WTC11 (cell line): ENCODE data around the gene LRSAM1. TPM values are rescaled to one million over a fixed set of nuclear protein-coding genes. Genes with fewer than 3 reads are reported as not detected.

Experiments
- ATAC-seq: fragments of 200-7000 bp; cut with Tn5 transposase; 2 replicates; pipeline ENCODE4 v1.10.0; 2021; ENCODE audit warnings: mild to moderate bottlenecking, moderate library complexity
- CTCF ChIA-PET: fragments of 300-600 bp; sonication (Branson Sonifier 250); formaldehyde crosslinking; loops from one replicate; lab custom pipeline; 2021; ENCODE audit warnings: antibody characterized with exemption; lab: Charles Lee
- POLR2A ChIA-PET: fragments of 350-600 bp; sonication (Branson Sonifier 250); formaldehyde crosslinking; loops from one replicate; lab custom pipeline; 2021; ENCODE audit warnings: antibody characterized with exemption; lab: Charles Lee
- DNase-seq: peaks from one replicate; pipeline ENCODE4 v3.0.0; 2021; ENCODE audit warnings: low spot score
- H3K27ac Mint-ChIP-seq: 2 replicates; pipeline ENCODE4 v1.8.0; 2021; ENCODE audit warnings: mixed read lengths
- H3K27me3 Mint-ChIP-seq: 2 replicates; pipeline ENCODE4 v1.8.0; 2021; ENCODE audit warnings: low read depth, mild to moderate bottlenecking, moderate library complexity, mixed read lengths
- H3K36me3 Mint-ChIP-seq: 2 replicates; pipeline ENCODE4 v1.8.0; 2021; ENCODE audit warnings: mixed read lengths
- H3K4me1 Mint-ChIP-seq: 2 replicates; pipeline ENCODE4 v1.8.0; 2022; ENCODE audit warnings: mixed read lengths
- H3K4me3 Mint-ChIP-seq: 2 replicates; pipeline ENCODE4 v1.8.0; 2021; ENCODE audit warnings: mild to moderate bottlenecking, moderate library complexity, mixed read lengths
- H3K9me3 Mint-ChIP-seq: 2 replicates; pipeline ENCODE4 v1.8.0; 2021; ENCODE audit warnings: mixed read lengths
- ARID4B ChIP-seq: sonication (generic); formaldehyde crosslinking; IDR thresholded peaks from 2 replicates; pipeline ENCODE4 v1.8.0; 2023; ENCODE audit warnings: missing genetic modification reagents, mild to moderate bottlenecking, borderline replicate concordance
- ATF2 ChIP-seq: sonication (generic); formaldehyde crosslinking; IDR thresholded peaks from 2 replicates; pipeline ENCODE4 v1.8.1; 2022; ENCODE audit warnings: low read depth, missing genetic modification reagents, borderline replicate concordance
- CBFB ChIP-seq: sonication (generic); formaldehyde crosslinking; IDR thresholded peaks from 2 replicates; pipeline ENCODE4 v1.8.1; 2022; ENCODE audit warnings: mild to moderate bottlenecking, low read depth, missing genetic modification reagents
- CREB1 ChIP-seq: sonication (generic); formaldehyde crosslinking; IDR thresholded peaks from 2 replicates; pipeline ENCODE4 v1.8.0; 2023; ENCODE audit warnings: mild to moderate bottlenecking, missing genetic modification reagents
- EMX1 ChIP-seq: fragments of 250-450 bp; sonication (Bioruptor Pico); IDR thresholded peaks from 2 replicates; pipeline ENCODE4 v1.8.0; 2021; ENCODE audit warnings: mild to moderate bottlenecking
- ERG ChIP-seq: fragments of 250-450 bp; sonication (Bioruptor Pico); IDR thresholded peaks from 2 replicates; pipeline ENCODE4 v1.8.0; 2021; ENCODE audit warnings: mild to moderate bottlenecking
- GRHL2 ChIP-seq: fragments of 250-450 bp; sonication (Bioruptor Pico); IDR thresholded peaks from 2 replicates; pipeline ENCODE4 v1.8.0; 2022; ENCODE audit warnings: mild to moderate bottlenecking, moderate library complexity; ENCODE audit not compliant: insufficient replicate concordance, severe bottlenecking
- IRF1 ChIP-seq: sonication (generic); formaldehyde crosslinking; IDR thresholded peaks from 2 replicates; pipeline ENCODE4 v1.8.0; 2023; ENCODE audit warnings: missing genetic modification reagents
- RELA ChIP-seq: sonication (generic); formaldehyde crosslinking; IDR thresholded peaks from 2 replicates; pipeline ENCODE4 v1.8.1; 2022; ENCODE audit warnings: missing genetic modification reagents, mild to moderate bottlenecking, borderline replicate concordance
- ZBTB21 ChIP-seq: sonication (generic); formaldehyde crosslinking; IDR thresholded peaks from 2 replicates; pipeline ENCODE4 v1.8.1; 2023; ENCODE audit warnings: mild to moderate bottlenecking, missing genetic modification reagents, borderline replicate concordance
- ZNF416 ChIP-seq: fragments of 250-450 bp; sonication (Bioruptor Pico); IDR thresholded peaks from 2 replicates; pipeline ENCODE4 v1.9.0; 2021; ENCODE audit warnings: mild to moderate bottlenecking, inconsistent platforms
- ZNF532 ChIP-seq: fragments of 250-450 bp; sonication (Bioruptor Pico); IDR thresholded peaks from 2 replicates; pipeline ENCODE4 v1.9.0; 2021; ENCODE audit warnings: mild to moderate bottlenecking, borderline replicate concordance
- total RNA-seq: library from RNA; stranded (reverse); gene quantifications from 3 replicates; pipeline ENCODE4 v1.2.3, GENCODE V29; 2021

The LRSAM1 gene
- total RNA-seq, 1 experiment from 2014 or later = 32.4 TPM

GRCh38 chr9:127448112-127448805 lies 3.1 kb upstream of the LRSAM1 start (continued):
- TF ChIP-seq IRF1 (CRISPR knock-in tag) (no peak), RELA (no peak), CREB1 (CRISPR knock-in tag) (no peak), ATF2 (CRISPR knock-in tag) (no peak), GRHL2 (no peak), ARID4B (no peak), ZNF532 (CRISPR knock-in tag) (0 out of 2 replicates have a peak, but pooled peaks have one; percentile 4), ERG (CRISPR knock-in tag) (no peak; the same call in 1 of the 2 replicates)

- peaks cover 34% of the 10 kb centered on the region for H3K4me1 Mint-ChIP-seq
- CTCF ChIA-PET = no interaction called here
- POLR2A ChIA-PET = interaction anchor here (0.6 to 0.7 kb wide), 2 partner anchors 25 to 62 kb away, joined by 3 to 5 read pairs; partner anchors contain the start of gene ZNF79
- no peak for ATAC-seq
- H3K9me3 Mint-ChIP-seq = no peaks in the 10 kb centered on the region
- no peak for TF ChIP-seq ATF2 (CRISPR knock-in tag)
- peak; percentile 26; the same call in 1 of the 2 replicates for TF ChIP-seq EMX1 (CRISPR knock-in tag)
- TF ChIP-seq CREB1 (CRISPR knock-in tag) = no peak
- no peak for TF ChIP-seq ZBTB21
- TF ChIP-seq CBFB (CRISPR knock-in tag) = no peak
- peak; percentile 22; the same call in 1 of the 2 replicates for TF ChIP-seq ZNF416
- TF ChIP-seq, all 79 proteins: peak for 2
- Mint-ChIP-seq H3K4me3 (peak overlapping the region; percentile 97), H3K27me3 (no peaks in the 10 kb centered on the region), H3K36me3 (peaks cover 70% of the 10 kb centered on the region), H3K27ac (peak overlapping the region; percentile 99)
- DNase-seq = no peak
These were observed 1.9 kb upstream of the LRSAM1 start for GRCh38 chr9:127449332-127449966.
